HG02973 (cell line): Measurements from ENCODE around the gene SEMA4D.
"Not testable (repeated sequence)": the region's sequence is repeated elsewhere in the genome, so short reads cannot be mapped to it uniquely, and the experiment has no call there.

ENCODE experiments used
- ATAC-seq: cut with Tn5 transposase; IDR thresholded peaks from one replicate; pipeline ENCODE4 v1.9.1; 2021; ENCODE audit warnings: moderate library complexity; ENCODE audit not compliant: unreplicated experiment

Gene SEMA4D

GRCh38 chr9:89359751-89360261 lies 138.1 kb downstream of the SEMA4D start:
- no peak for ATAC-seq

GRCh38 chr9:89358985-89359384 lies 138.9 kb downstream of the SEMA4D start:
- no peak for ATAC-seq

- ATAC-seq: no peak
Observed at GRCh38 chr9:89358376-89358916, 139.5 kb downstream of the SEMA4D start.

GRCh38 chr9:89357331-89358197 lies 140.3 kb downstream of the SEMA4D start:
- ATAC-seq: no peak

- ATAC-seq: no peak
Observed at GRCh38 chr9:89356782-89357181, 141.1 kb downstream of the SEMA4D start.

- no peak for ATAC-seq
Observed at GRCh38 chr9:89354471-89354870, 143.4 kb downstream of the SEMA4D start.

GRCh38 chr9:89353989-89354388 lies 143.9 kb downstream of the SEMA4D start:
- ATAC-seq: no peak

GRCh38 chr9:89352874-89353649 lies 144.9 kb downstream of the SEMA4D start:
- no peak for ATAC-seq

- ATAC-seq: no peak
Observed at GRCh38 chr9:89352451-89352850, 145.5 kb downstream of the SEMA4D start.

- ATAC-seq: no peak
Observed at GRCh38 chr9:89351584-89352300, 146.2 kb downstream of the SEMA4D start.

GRCh38 chr9:89350988-89351557 lies 146.8 kb downstream of the SEMA4D start:
- no peak for ATAC-seq

- ATAC-seq: no peak
Observed at GRCh38 chr9:89349607-89350006, 148.3 kb downstream of the SEMA4D start.

- ATAC-seq: no peak
Observed at GRCh38 chr9:89347651-89348050, 150.3 kb downstream of the SEMA4D start.

- no peak for ATAC-seq
Observed at GRCh38 chr9:89346696-89347095, 151.2 kb downstream of the SEMA4D start.

- no peak for ATAC-seq
Observed at GRCh38 chr9:89345476-89345875, 152.4 kb downstream of the SEMA4D start.

- ATAC-seq: not testable (repeated sequence)
Observed at GRCh38 chr9:89343812-89344211, 154.1 kb downstream of the SEMA4D start.

- ATAC-seq: no peak
Observed at GRCh38 chr9:89342948-89343347, 155.0 kb downstream of the SEMA4D start.

- ATAC-seq: no peak
Observed at GRCh38 chr9:89342213-89342612, 155.7 kb downstream of the SEMA4D start.

GRCh38 chr9:89340332-89340731 lies 157.6 kb downstream of the SEMA4D start:
- ATAC-seq: peak; percentile 74

GRCh38 chr9:89339807-89340206 lies 158.1 kb downstream of the SEMA4D start:
- no peak for ATAC-seq

- ATAC-seq: no peak
Observed at GRCh38 chr9:89330513-89330912, 167.4 kb downstream of the SEMA4D start.
